Testis (tissue), 2 donors: ENCODE results near the gene HNF4A.

Experiments
- CTCF ChIP-seq, 3 experiments: fragments of 450-650 bp in 2 of 3; fragments of 200-600 bp in 1 of 3; sonication (generic) in 1 of 3; IDR thresholded peaks; one replicate each; pipeline ENCODE4 v1.5.1; 2016 to 2019; ENCODE audit warnings: antibody characterized with exemption in 3 of 3, mild to moderate bottlenecking in 2 of 3, moderate library complexity in 1 of 3
- POLR2A ChIP-seq: fragments of 450-650 bp; IDR thresholded peaks from one replicate; pipeline ENCODE4 v1.6.1; 2017; ENCODE audit warnings: antibody characterized with exemption, mild to moderate bottlenecking, moderate library complexity

GRCh38 chr20:44480097-44480496 lies 124.6 kb downstream of the HNF4A start:
- TF ChIP-seq CTCF (IDR thresholded peaks at IDR 0.05) (no peak), POLR2A (no peak)
